Measurements from ENCODE around the gene IGFALS. TPM values are rescaled to one million over a fixed set of nuclear protein-coding genes. Genes with fewer than 3 reads are reported as not detected.

Gene IGFALS
- total RNA-seq, 3 donors from 2014 or later (not counting 1 experiment from before 2014, with no cell fraction given): 0.47 to 1.1 (median 0.70) TPM

DNA sequence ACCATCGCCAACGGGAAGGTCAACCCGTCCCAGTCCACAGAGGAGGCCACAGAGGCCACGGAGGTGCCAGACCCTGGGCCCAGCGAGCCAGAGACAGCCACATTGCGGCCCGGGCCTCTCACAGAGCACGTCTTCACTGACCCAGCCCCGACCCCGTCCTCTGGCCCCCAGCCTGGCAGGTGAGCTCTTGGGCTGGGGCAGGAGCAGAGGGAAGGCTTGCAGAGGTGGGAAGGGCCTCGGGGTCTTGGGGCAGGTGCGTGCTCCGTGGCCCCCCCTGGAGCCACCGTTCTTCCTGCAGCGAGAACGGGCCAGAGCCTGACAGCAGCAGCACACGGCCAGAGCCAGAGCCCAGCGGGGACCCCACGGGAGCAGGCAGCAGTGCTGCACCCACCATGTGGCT is 27.3 kb downstream of the IGFALS start:
- Histone ChIP-seq H3K36me3 (ENCODE audit: control insufficient read depth, insufficient read depth, low read length) (peaks cover 53% of the 10 kb centered on the region), H3K27ac (ENCODE audit: low read length) (no peak overlapping the region), H3K4me3 (ENCODE audit: low read length) (no peak overlapping the region), H3K9me3 (ENCODE audit: control insufficient read depth, insufficient read depth, low read length) (no peaks in the 10 kb centered on the region), H3K4me1 (ENCODE audit: control insufficient read depth, insufficient read depth, low read length) (peaks cover 20% of the 10 kb centered on the region), H3K27me3 (ENCODE audit: control insufficient read depth, insufficient read depth, low read length) (no peaks in the 10 kb centered on the region)
- H3K9me3 Mint-ChIP-seq: no peaks in the 10 kb centered on the region
- H3K36me3 Mint-ChIP-seq: peaks cover 3% of the 10 kb centered on the region
- no peak overlapping the region for H3K4me3 Mint-ChIP-seq
- ATAC-seq: no peak
- H3K27ac Mint-ChIP-seq: peak overlapping the region in 1 of 2 donors; percentile 36
- TF ChIP-seq, protein P1, sequence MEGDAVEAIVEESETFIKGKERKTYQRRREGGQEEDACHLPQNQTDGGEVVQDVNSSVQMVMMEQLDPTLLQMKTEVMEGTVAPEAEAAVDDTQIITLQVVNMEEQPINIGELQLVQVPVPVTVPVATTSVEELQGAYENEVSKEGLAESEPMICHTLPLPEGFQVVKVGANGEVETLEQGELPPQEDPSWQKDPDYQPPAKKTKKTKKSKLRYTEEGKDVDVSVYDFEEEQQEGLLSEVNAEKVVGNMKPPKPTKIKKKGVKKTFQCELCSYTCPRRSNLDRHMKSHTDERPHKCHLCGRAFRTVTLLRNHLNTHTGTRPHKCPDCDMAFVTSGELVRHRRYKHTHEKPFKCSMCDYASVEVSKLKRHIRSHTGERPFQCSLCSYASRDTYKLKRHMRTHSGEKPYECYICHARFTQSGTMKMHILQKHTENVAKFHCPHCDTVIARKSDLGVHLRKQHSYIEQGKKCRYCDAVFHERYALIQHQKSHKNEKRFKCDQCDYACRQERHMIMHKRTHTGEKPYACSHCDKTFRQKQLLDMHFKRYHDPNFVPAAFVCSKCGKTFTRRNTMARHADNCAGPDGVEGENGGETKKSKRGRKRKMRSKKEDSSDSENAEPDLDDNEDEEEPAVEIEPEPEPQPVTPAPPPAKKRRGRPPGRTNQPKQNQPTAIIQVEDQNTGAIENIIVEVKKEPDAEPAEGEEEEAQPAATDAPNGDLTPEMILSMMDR (IDR thresholded peaks at IDR 0.05): no peak
- DNase-seq: no peak
- intact Hi-C loops (cut with micrococcal nuclease): no loop called here
- no peaks in the 10 kb centered on the region for H3K27me3 Mint-ChIP-seq (ENCODE audit: low read depth in 2 of 2)
- WGBS (ENCODE audit: insufficient coverage): 94% methylated on average over 19 of the region's 19 CpGs
- peaks cover 0 to 8% of the 10 kb centered on the region in 2 donors for H3K4me1 Mint-ChIP-seq

DNA sequence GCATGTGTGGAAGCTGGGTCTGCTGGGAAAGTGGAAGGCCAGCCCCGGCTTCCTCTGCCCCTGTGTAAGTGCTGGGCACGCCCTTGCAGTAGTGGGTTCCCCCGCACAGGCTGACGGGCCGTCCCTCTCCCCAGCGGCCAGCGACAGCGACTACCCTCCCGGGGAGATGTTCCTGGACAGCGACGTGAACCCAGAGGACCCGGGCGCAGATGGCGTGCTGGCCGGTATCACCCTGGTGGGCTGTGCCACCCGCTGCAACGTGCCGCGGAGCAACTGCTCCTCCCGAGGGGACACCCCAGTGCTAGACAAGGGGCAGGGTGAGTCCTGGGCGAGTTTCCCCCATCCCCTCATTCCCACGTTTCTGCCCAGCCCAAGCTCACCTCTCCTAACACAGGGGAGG is 27.7 kb downstream of the IGFALS start:
- WGBS (ENCODE audit: insufficient coverage): 88% methylated on average over 22 of the region's 22 CpGs
- H3K4me3 ChIP-seq (ENCODE audit: low read length): no peak overlapping the region
- Mint-ChIP-seq H3K36me3 (peaks cover 7% of the 10 kb centered on the region), H3K27ac (peak overlapping the region in 1 of 2 donors; percentile 36), H3K27me3 (ENCODE audit: low read depth in 2 of 2) (no peaks in the 10 kb centered on the region), H3K9me3 (no peaks in the 10 kb centered on the region), H3K4me3 (no peak overlapping the region), H3K4me1 (peaks cover 0 to 8% of the 10 kb centered on the region in 2 donors)
- H3K4me1 ChIP-seq (ENCODE audit: control insufficient read depth, insufficient read depth, low read length): peaks cover 19% of the 10 kb centered on the region
- H3K27me3 ChIP-seq (ENCODE audit: control insufficient read depth, insufficient read depth, low read length): no peaks in the 10 kb centered on the region
- H3K27ac ChIP-seq (ENCODE audit: low read length): no peak overlapping the region
- intact Hi-C loops (cut with micrococcal nuclease): no loop called here
- ATAC-seq: no peak
- peaks cover 55% of the 10 kb centered on the region for H3K36me3 ChIP-seq (ENCODE audit: control insufficient read depth, insufficient read depth, low read length)
- TF ChIP-seq, protein P1 (IDR thresholded peaks at IDR 0.05): no peak
- no peaks in the 10 kb centered on the region for H3K9me3 ChIP-seq (ENCODE audit: control insufficient read depth, insufficient read depth, low read length)
- DNase-seq: no peak

DNA sequence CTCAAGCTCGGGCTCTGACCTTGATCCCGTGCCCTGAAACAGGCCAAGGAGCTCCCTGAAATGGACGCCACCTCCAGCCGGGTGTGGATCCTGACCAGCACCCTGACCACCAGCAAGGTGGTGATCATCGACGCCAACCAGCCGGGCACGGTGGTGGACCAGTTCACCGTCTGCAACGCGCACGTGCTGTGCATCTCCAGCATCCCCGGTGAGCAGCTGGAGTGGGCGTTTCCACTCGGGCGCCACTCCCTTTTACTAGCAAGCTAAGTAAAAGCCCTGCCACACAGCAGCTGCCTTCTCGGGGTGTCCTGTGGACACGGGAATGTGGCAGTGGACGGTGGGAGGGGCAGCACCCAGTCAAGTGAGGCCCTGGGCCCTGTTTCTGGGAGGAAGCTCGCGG is 28.5 kb downstream of the IGFALS start:
- Mint-ChIP-seq H3K27ac (no peak overlapping the region), H3K27me3 (ENCODE audit: low read depth in 2 of 2) (no peaks in the 10 kb centered on the region), H3K4me3 (no peak overlapping the region), H3K4me1 (peaks cover 0 to 2% of the 10 kb centered on the region in 2 donors), H3K36me3 (peaks cover 7% of the 10 kb centered on the region), H3K9me3 (no peaks in the 10 kb centered on the region)
- 92% methylated on average over 19 of the region's 21 CpGs for WGBS (ENCODE audit: insufficient coverage)
- Histone ChIP-seq H3K9me3 (ENCODE audit: control insufficient read depth, insufficient read depth, low read length) (no peaks in the 10 kb centered on the region), H3K27ac (ENCODE audit: low read length) (no peak overlapping the region), H3K36me3 (ENCODE audit: control insufficient read depth, insufficient read depth, low read length) (peaks cover 63% of the 10 kb centered on the region), H3K4me3 (ENCODE audit: low read length) (no peak overlapping the region), H3K4me1 (ENCODE audit: control insufficient read depth, insufficient read depth, low read length) (peaks cover 10% of the 10 kb centered on the region), H3K27me3 (ENCODE audit: control insufficient read depth, insufficient read depth, low read length) (no peaks in the 10 kb centered on the region)
- TF ChIP-seq, protein P1 (IDR thresholded peaks at IDR 0.05): no peak
- intact Hi-C loops (cut with micrococcal nuclease): no loop called here
- ATAC-seq (no peak), DNase-seq (no peak)
